ENCODE measurements around the gene LRP2BP.

GRCh38 chr4:185323606-185324005 lies 72.1 kb downstream of the LRP2BP start:
- no peak for TF ChIP-seq POLR2AphosphoS5 (IDR thresholded peaks at IDR 0.05; ENCODE audit: low read depth)
- no peak for TF ChIP-seq CTCF (conservative IDR thresholded peaks at IDR 0.05; ENCODE audit: low read depth in 2 of 2)
- TF ChIP-seq EZH2 (IDR thresholded peaks at IDR 0.05; ENCODE audit: low read depth, unreplicated experiment): no peak
- TF ChIP-seq EZH2phosphoT487 (IDR thresholded peaks at IDR 0.05; ENCODE audit: unreplicated experiment): no peak
- TF ChIP-seq CREB1 (CRISPR knock-in tag; IDR thresholded peaks at IDR 0.05; ENCODE audit: low read depth): no peak
- TF ChIP-seq, protein P1, sequence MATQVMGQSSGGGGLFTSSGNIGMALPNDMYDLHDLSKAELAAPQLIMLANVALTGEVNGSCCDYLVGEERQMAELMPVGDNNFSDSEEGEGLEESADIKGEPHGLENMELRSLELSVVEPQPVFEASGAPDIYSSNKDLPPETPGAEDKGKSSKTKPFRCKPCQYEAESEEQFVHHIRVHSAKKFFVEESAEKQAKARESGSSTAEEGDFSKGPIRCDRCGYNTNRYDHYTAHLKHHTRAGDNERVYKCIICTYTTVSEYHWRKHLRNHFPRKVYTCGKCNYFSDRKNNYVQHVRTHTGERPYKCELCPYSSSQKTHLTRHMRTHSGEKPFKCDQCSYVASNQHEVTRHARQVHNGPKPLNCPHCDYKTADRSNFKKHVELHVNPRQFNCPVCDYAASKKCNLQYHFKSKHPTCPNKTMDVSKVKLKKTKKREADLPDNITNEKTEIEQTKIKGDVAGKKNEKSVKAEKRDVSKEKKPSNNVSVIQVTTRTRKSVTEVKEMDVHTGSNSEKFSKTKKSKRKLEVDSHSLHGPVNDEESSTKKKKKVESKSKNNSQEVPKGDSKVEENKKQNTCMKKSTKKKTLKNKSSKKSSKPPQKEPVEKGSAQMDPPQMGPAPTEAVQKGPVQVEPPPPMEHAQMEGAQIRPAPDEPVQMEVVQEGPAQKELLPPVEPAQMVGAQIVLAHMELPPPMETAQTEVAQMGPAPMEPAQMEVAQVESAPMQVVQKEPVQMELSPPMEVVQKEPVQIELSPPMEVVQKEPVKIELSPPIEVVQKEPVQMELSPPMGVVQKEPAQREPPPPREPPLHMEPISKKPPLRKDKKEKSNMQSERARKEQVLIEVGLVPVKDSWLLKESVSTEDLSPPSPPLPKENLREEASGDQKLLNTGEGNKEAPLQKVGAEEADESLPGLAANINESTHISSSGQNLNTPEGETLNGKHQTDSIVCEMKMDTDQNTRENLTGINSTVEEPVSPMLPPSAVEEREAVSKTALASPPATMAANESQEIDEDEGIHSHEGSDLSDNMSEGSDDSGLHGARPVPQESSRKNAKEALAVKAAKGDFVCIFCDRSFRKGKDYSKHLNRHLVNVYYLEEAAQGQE (IDR thresholded peaks at IDR 0.05; ENCODE audit: unreplicated experiment): no peak
- TF ChIP-seq NANOG (IDR thresholded peaks at IDR 0.05; ENCODE audit: borderline replicate concordance): no peak
- TF ChIP-seq JUNB (IDR thresholded peaks at IDR 0.05; ENCODE audit: unreplicated experiment): no peak
